Effector CD4-positive, alpha-beta T cell (primary cell): ENCODE results near the gene PSME4.
"Not testable (repeated sequence)": the region's sequence is repeated elsewhere in the genome, so short reads cannot be mapped to it uniquely, and the experiment has no call there.

ENCODE experiments used
- DNase-seq: peaks from one replicate; pipeline ENCODE4 v3.0.0-alpha.2; 2020

The PSME4 gene

GRCh38 chr2:53841651-53842050 lies 129.1 kb downstream of the PSME4 start:
- DNase-seq, result not testable (repeated sequence)

- no peak for DNase-seq
Observed at GRCh38 chr2:53840580-53840979, 130.2 kb downstream of the PSME4 start.

- not testable (repeated sequence) for DNase-seq
Observed at GRCh38 chr2:53829980-53830290, 140.9 kb downstream of the PSME4 start.

- DNase-seq, result no peak
Observed at GRCh38 chr2:53829273-53829979, 141.4 kb downstream of the PSME4 start.

GRCh38 chr2:53828331-53828730 lies 142.5 kb downstream of the PSME4 start:
- DNase-seq, result no peak

GRCh38 chr2:53827398-53828175 lies 143.2 kb downstream of the PSME4 start:
- DNase-seq, result no peak

GRCh38 chr2:53826587-53827397 lies 144.0 kb downstream of the PSME4 start:
- DNase-seq, result no peak

- DNase-seq, result no peak
Observed at GRCh38 chr2:53826030-53826410, 144.8 kb downstream of the PSME4 start.

GRCh38 chr2:53823639-53824038 lies 147.2 kb downstream of the PSME4 start:
- not testable (repeated sequence) for DNase-seq

GRCh38 chr2:53821810-53822209 lies 149.0 kb downstream of the PSME4 start:
- DNase-seq, result no peak

GRCh38 chr2:53820711-53821110 lies 150.1 kb downstream of the PSME4 start:
- DNase-seq, result no peak

- DNase-seq, result no peak
Observed at GRCh38 chr2:53820048-53820447, 150.7 kb downstream of the PSME4 start.

GRCh38 chr2:53819634-53820033 lies 151.2 kb downstream of the PSME4 start:
- DNase-seq, result no peak

- no peak for DNase-seq
Observed at GRCh38 chr2:53818854-53819435, 151.8 kb downstream of the PSME4 start.
